BJ (cell line): Measurements from ENCODE around the gene CASS4. TPM values are rescaled to one million over a fixed set of nuclear protein-coding genes. Genes with fewer than 3 reads are reported as not detected.

ENCODE experiments used
- CTCF ChIA-PET: fragments of 350-600 bp; formaldehyde crosslinking; extraction: SDS; loops from one replicate; lab custom pipeline; 2021; ENCODE audit warnings: antibody characterized with exemption, inconsistent platforms; lab: Yijun Ruan, JAX
- POLR2A ChIA-PET: fragments of 300-600 bp; sonication (Branson Sonifier 250); formaldehyde crosslinking; extraction: SDS; loops from one replicate; lab custom pipeline; 2021; ENCODE audit warnings: antibody characterized with exemption; lab: Charles Lee
- DNase-seq: peaks from one replicate; pipeline ENCODE4 v3.0.0-alpha.2; 2011; ENCODE audit warnings: low read depth
- H3K27me3 ChIP-seq: 2 replicates; pipeline ENCODE4 v1.6.0; 2011; ENCODE audit warnings: low read length; ENCODE audit not compliant: control insufficient read depth, insufficient read depth
- H3K36me3 ChIP-seq: 2 replicates; pipeline ENCODE4 v1.5.1; 2011; ENCODE audit warnings: low read length; ENCODE audit not compliant: control insufficient read depth, insufficient read depth
- H3K4me3 ChIP-seq: 2 replicates; pipeline ENCODE4 v1.5.1; 2011; ENCODE audit warnings: low read depth, mild to moderate bottlenecking, control low read depth, low read length
- CTCF ChIP-seq: IDR thresholded peaks from 2 replicates; pipeline ENCODE4 v1.5.1; 2011; ENCODE audit warnings: low read depth, mild to moderate bottlenecking, control low read depth, inconsistent platforms, low read length, moderate library complexity; ENCODE audit not compliant: insufficient read depth
- polyA plus RNA-seq: library from polyadenylated mRNA; depleted of rRNA; stranded (reverse); fragments of >200 nt; gene quantifications from 2 replicates; pipeline ENCODE4 v1.2.3, GENCODE V29; 2011

CASS4 gene
- polyA plus RNA-seq, 1 experiment: 0.50 TPM

GRCh38 chr20:56439771-56440291, 27.8 kb downstream of the CASS4 start:
- H3K4me3 ChIP-seq: no peak overlapping the region
- POLR2A ChIA-PET: interaction anchor here (0.7 to 0.9 kb wide), 3 partner anchors 10 to 45 kb away, joined by 3 to 4 read pairs (median 3); no protein-coding TSS in a partner anchor
- no peak for TF ChIP-seq CTCF
- peak; percentile 98 for DNase-seq
- H3K36me3 ChIP-seq: no peaks in the 10 kb centered on the region
- no peaks in the 10 kb centered on the region for H3K27me3 ChIP-seq
- CTCF ChIA-PET: interaction anchor here (1.5 to 1.6 kb wide), 2 partner anchors 28 to 45 kb away, joined by 3 read pairs; partner anchors contain the start of gene RTF2

- Histone ChIP-seq H3K36me3 (no peaks in the 10 kb centered on the region), H3K27me3 (no peaks in the 10 kb centered on the region), H3K4me3 (no peak overlapping the region)
- CTCF ChIA-PET: interaction anchor here (1.5 to 1.6 kb wide), 2 partner anchors 28 to 45 kb away, joined by 3 read pairs; partner anchors contain the start of gene RTF2
- DNase-seq: no peak
- POLR2A ChIA-PET: interaction anchor here (0.9 kb wide), 1 partner anchor 11 kb away, joined by 4 read pairs; no protein-coding TSS in a partner anchor
- TF ChIP-seq CTCF: no peak
Measured at GRCh38 chr20:56440346-56441007, 28.4 kb downstream of the CASS4 start.

- Histone ChIP-seq H3K27me3 (no peaks in the 10 kb centered on the region), H3K36me3 (no peaks in the 10 kb centered on the region), H3K4me3 (no peak overlapping the region)
- DNase-seq: no peak
- no peak for TF ChIP-seq CTCF
- ChIA-PET POLR2A (no interaction called here), CTCF (interaction anchor here (0.7 to 1.4 kb wide), 3 partner anchors 16 to 35 kb away, joined by 3 to 5 read pairs (median 3); no protein-coding TSS in a partner anchor)
Measured at GRCh38 chr20:56442389-56443365, 30.6 kb downstream of the CASS4 start.

GRCh38 chr20:56443654-56444540, 31.8 kb downstream of the CASS4 start:
- CTCF ChIA-PET: interaction anchor here (1.4 kb wide), 1 partner anchor 28 kb away, joined by 5 read pairs; no protein-coding TSS in a partner anchor
- no peak for DNase-seq
- Histone ChIP-seq H3K27me3 (no peaks in the 10 kb centered on the region), H3K4me3 (no peak overlapping the region), H3K36me3 (no peaks in the 10 kb centered on the region)
- no peak for TF ChIP-seq CTCF
- POLR2A ChIA-PET: no interaction called here
